22Rv1 (cell line): ENCODE measurements around the gene SHISA3.

Source experiments
- CTCF ChIP-seq: fragments of 450-650 bp; IDR thresholded peaks from 2 replicates; pipeline ENCODE4 v1.5.1; 2017; ENCODE audit warnings: mild to moderate bottlenecking
- ZFX ChIP-seq: fragments of 450-650 bp; IDR thresholded peaks from 2 replicates; pipeline ENCODE4 v1.6.1; 2017; ENCODE audit warnings: antibody characterized with exemption, borderline replicate concordance

GRCh38 chr4:42410446-42410845 is 13.2 kb downstream of the SHISA3 start:
- TF ChIP-seq CTCF, result no peak
- TF ChIP-seq ZFX, result no peak
